CD14-positive monocyte (primary cell): ENCODE measurements around the gene NDUFS6. TPM values are rescaled to one million over a fixed set of nuclear protein-coding genes. Genes with fewer than 3 reads are reported as not detected.

Source experiments
- DNase-seq, 3 donors: peaks; one replicate each; pipeline ENCODE4 v3.0.0-alpha.2; 2011 to 2022
- H2AFZ ChIP-seq: 2 replicates; pipeline ENCODE4 v1.6.0; 2012; ENCODE audit warnings: mild to moderate bottlenecking, low read depth, low read length, inconsistent platforms; ENCODE audit not compliant: insufficient read depth, poor library complexity, severe bottlenecking
- H3K27ac ChIP-seq, 2 donors: 1 replicate in 1 of 2; 2 replicates in 1 of 2; pipeline ENCODE4 v1.5.1; 2012 to 2013; ENCODE audit warnings: low read length in 2 of 2, control low read depth in 1 of 2, inconsistent platforms in 1 of 2, low read depth in 1 of 2, mild to moderate bottlenecking in 1 of 2
- H3K27me3 ChIP-seq, 2 donors: one replicate each; pipeline versions ENCODE4 v1.6.0 to v1.6.1; 2011 to 2013; ENCODE audit warnings: low read length in 2 of 2; ENCODE audit not compliant: control insufficient read depth in 2 of 2, insufficient read depth in 2 of 2
- H3K36me3 ChIP-seq, 2 donors: replicated peaks in 1 of 2; 1 replicate in 1 of 2; 2 replicates in 1 of 2; pipeline versions ENCODE4 v1.5.1 to v1.6.1; 2012 to 2013; ENCODE audit warnings: low read length in 2 of 2, control low read depth in 1 of 2, inconsistent platforms in 1 of 2, mild to moderate bottlenecking in 1 of 2; ENCODE audit not compliant: insufficient read depth in 2 of 2, control insufficient read depth in 1 of 2
- H3K4me1 ChIP-seq, 2 donors: 1 replicate in 1 of 2; 2 replicates in 1 of 2; pipeline versions ENCODE4 v1.5.1 to v1.6.1; 2012 to 2013; ENCODE audit warnings: low read length in 2 of 2, control low read depth in 1 of 2, inconsistent platforms in 1 of 2, mild to moderate bottlenecking in 1 of 2, moderate library complexity in 1 of 2; ENCODE audit not compliant: insufficient read depth in 2 of 2, control insufficient read depth in 1 of 2
- H3K4me2 ChIP-seq: replicated peaks from 2 replicates; pipeline ENCODE3; 2012; ENCODE audit warnings: low read length, moderate library complexity, mild to moderate bottlenecking; ENCODE audit not compliant: poor library complexity, severe bottlenecking; ENCODE audit errors: extremely low read depth
- H3K4me3 ChIP-seq, 3 experiments: fragments of 200-600 bp in 1 of 3; sonication (generic) in 1 of 3; replicated peaks in 1 of 3; 1 replicate in 2 of 3; 2 replicates in 1 of 3; pipeline ENCODE4 v1.5.1; 2011 to 2013; ENCODE audit warnings: low read length in 3 of 3, mild to moderate bottlenecking in 3 of 3, control low read depth in 2 of 3, low read depth in 2 of 3, inconsistent platforms in 1 of 3, moderate library complexity in 1 of 3
- H3K79me2 ChIP-seq: 2 replicates; pipeline ENCODE4 v1.6.0; 2012; ENCODE audit warnings: mild to moderate bottlenecking, control low read depth, inconsistent platforms, low read length, moderate library complexity; ENCODE audit not compliant: insufficient read depth
- H3K9ac ChIP-seq: 2 replicates; pipeline ENCODE4 v1.6.0; 2017; ENCODE audit warnings: low read length, mild to moderate bottlenecking; ENCODE audit not compliant: insufficient read depth, poor library complexity, severe bottlenecking
- H3K9me3 ChIP-seq, 2 donors: replicated peaks in 1 of 2; 1 replicate in 1 of 2; 2 replicates in 1 of 2; pipeline versions ENCODE4 v1.5.1 to v1.6.1; 2012 to 2013; ENCODE audit warnings: low read length in 2 of 2, control low read depth in 1 of 2; ENCODE audit not compliant: control insufficient read depth in 1 of 2, insufficient read depth in 1 of 2
- H4K20me1 ChIP-seq: 2 replicates; pipeline ENCODE4 v1.6.0; 2012; ENCODE audit warnings: mild to moderate bottlenecking, low read length, control low read depth, moderate library complexity; ENCODE audit not compliant: insufficient read depth
- H3K27ac Mint-ChIP-seq, 7 donors: one replicate each; pipeline ENCODE4 v1.8.0; 2020; ENCODE audit warnings: mild to moderate bottlenecking in 7 of 7, mixed read lengths in 7 of 7, moderate library complexity in 6 of 7, inconsistent platforms in 2 of 7
- H3K27me3 Mint-ChIP-seq, 3 donors: one replicate each; pipeline ENCODE4 v1.8.0; 2021 to 2022; ENCODE audit warnings: low read depth in 3 of 3, mild to moderate bottlenecking in 3 of 3, mixed read lengths in 3 of 3, moderate library complexity in 3 of 3, inconsistent platforms in 1 of 3
- H3K36me3 Mint-ChIP-seq, 2 donors: one replicate each; pipeline ENCODE4 v1.8.0; 2020; ENCODE audit warnings: mixed read lengths in 2 of 2, inconsistent platforms in 1 of 2, mild to moderate bottlenecking in 1 of 2
- H3K4me1 Mint-ChIP-seq: one replicate; pipeline ENCODE4 v1.8.0; 2020; ENCODE audit warnings: mild to moderate bottlenecking, mixed read lengths
- H3K4me3 Mint-ChIP-seq, 2 donors: one replicate each; pipeline ENCODE4 v1.8.0; 2020; ENCODE audit warnings: mild to moderate bottlenecking in 2 of 2, mixed read lengths in 2 of 2, moderate library complexity in 1 of 2
- H3K9me3 Mint-ChIP-seq, 7 donors: one replicate each; pipeline ENCODE4 v1.8.0; 2020 to 2022; ENCODE audit warnings: mixed read lengths in 7 of 7, mild to moderate bottlenecking in 6 of 7, moderate library complexity in 6 of 7, inconsistent platforms in 2 of 7
- WGBS: methylation state at CpG from one replicate; pipeline ENCODE4 v1.1.5; 2013; ENCODE audit warnings: missing lambda C conversion rate; ENCODE audit not compliant: insufficient coverage; 5-methylcytosine and 5-hydroxymethylcytosine counted together
- intact Hi-C, 2 donors: fragments of 100-400 bp; cut with micrococcal nuclease; formaldehyde crosslinking; loops; one replicate each; pipeline versions ENCODE4 v1.15.0 to v1.15.1; 2023
- polyA plus RNA-seq, 3 donors: library from polyadenylated mRNA; depleted of rRNA in 1 of 3; unstranded in 2 of 3; stranded (reverse) in 1 of 3; fragments of 300-500 nt in 2 of 3; fragments of >200 nt in 1 of 3; fragmentation: Illumina TruSeq in 2 of 3; gene quantifications; 1 replicate in 2 of 3; 2 replicates in 1 of 3; pipeline ENCODE4 v1.2.3, GENCODE V29; 2012 to 2021
- TF ChIP-seq, protein P1 (sequence below): fragments of 200-600 bp; IDR thresholded peaks from one replicate; pipeline ENCODE4 v1.8.0; 2022; ENCODE audit warnings: antibody characterized with exemption, mild to moderate bottlenecking

The NDUFS6 gene
- polyA plus RNA-seq, 3 donors, result 20.5 to 62.3 (median 62.2) TPM

DNA sequence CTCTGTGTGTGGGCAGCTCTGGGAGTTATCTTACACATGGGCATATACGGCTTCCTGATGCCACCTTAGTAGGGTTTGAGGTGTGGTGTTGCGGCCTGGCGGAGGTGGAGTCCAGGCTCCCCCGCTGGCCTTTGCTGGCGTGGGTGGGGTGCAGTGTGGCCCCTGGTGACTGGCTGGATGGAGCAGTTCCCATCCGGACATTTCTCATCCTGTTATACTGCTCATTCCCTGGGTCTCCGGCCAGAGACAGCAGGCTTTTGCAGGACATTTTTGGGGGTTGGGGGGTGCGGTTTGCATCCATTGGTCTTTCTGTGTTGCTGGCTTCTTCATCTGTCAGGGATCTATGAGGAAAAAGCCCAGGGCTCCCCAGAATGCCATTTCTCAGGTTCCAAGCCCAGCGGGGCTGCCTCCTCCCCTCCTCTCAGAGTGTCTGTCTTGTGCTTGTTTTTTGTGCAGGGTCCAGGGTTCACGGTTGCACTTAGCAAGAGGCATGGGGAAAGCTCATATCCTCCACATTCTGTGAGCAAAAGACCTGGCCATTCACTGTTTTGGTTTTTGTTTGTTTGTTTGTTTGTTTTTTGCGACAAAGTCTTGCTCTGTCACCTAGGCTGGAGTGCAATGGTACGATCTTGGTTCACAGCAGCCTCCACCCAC is 22.3 kb downstream of the NDUFS6 start:
- H4K20me1 ChIP-seq, result no peaks in the 10 kb centered on the region
- no peak overlapping the region for H2AFZ ChIP-seq
- no peaks in the 10 kb centered on the region for H3K9me3 ChIP-seq
- H3K9ac ChIP-seq, result no peak overlapping the region
- H3K36me3 ChIP-seq, result peaks cover 44 to 48% of the 10 kb centered on the region in 2 donors
- Mint-ChIP-seq H3K4me1 (no peaks in the 10 kb centered on the region), H3K36me3 (peaks cover 56 to 72% of the 10 kb centered on the region in 2 donors), H3K27me3 (peaks cover 0 to 4% (median 2%) of the 10 kb centered on the region in 3 donors), H3K27ac (no peak overlapping the region), H3K9me3 (peaks cover 0 to 2% (median 0%) of the 10 kb centered on the region in 7 donors), H3K4me3 (no peak overlapping the region)
- WGBS, result 96% methylated on average over 8 of the region's 12 CpGs
- no peaks in the 10 kb centered on the region for H3K27me3 ChIP-seq
- DNase-seq, result no peak
- intact Hi-C loops, result no loop called here
- H3K4me1 ChIP-seq, result no peaks in the 10 kb centered on the region
- H3K4me2 ChIP-seq, result no peak overlapping the region
- no peak overlapping the region for H3K4me3 ChIP-seq
- H3K79me2 ChIP-seq, result no peaks in the 10 kb centered on the region
- TF ChIP-seq, protein P1, sequence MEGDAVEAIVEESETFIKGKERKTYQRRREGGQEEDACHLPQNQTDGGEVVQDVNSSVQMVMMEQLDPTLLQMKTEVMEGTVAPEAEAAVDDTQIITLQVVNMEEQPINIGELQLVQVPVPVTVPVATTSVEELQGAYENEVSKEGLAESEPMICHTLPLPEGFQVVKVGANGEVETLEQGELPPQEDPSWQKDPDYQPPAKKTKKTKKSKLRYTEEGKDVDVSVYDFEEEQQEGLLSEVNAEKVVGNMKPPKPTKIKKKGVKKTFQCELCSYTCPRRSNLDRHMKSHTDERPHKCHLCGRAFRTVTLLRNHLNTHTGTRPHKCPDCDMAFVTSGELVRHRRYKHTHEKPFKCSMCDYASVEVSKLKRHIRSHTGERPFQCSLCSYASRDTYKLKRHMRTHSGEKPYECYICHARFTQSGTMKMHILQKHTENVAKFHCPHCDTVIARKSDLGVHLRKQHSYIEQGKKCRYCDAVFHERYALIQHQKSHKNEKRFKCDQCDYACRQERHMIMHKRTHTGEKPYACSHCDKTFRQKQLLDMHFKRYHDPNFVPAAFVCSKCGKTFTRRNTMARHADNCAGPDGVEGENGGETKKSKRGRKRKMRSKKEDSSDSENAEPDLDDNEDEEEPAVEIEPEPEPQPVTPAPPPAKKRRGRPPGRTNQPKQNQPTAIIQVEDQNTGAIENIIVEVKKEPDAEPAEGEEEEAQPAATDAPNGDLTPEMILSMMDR, result no peak
- H3K27ac ChIP-seq, result no peak overlapping the region

DNA sequence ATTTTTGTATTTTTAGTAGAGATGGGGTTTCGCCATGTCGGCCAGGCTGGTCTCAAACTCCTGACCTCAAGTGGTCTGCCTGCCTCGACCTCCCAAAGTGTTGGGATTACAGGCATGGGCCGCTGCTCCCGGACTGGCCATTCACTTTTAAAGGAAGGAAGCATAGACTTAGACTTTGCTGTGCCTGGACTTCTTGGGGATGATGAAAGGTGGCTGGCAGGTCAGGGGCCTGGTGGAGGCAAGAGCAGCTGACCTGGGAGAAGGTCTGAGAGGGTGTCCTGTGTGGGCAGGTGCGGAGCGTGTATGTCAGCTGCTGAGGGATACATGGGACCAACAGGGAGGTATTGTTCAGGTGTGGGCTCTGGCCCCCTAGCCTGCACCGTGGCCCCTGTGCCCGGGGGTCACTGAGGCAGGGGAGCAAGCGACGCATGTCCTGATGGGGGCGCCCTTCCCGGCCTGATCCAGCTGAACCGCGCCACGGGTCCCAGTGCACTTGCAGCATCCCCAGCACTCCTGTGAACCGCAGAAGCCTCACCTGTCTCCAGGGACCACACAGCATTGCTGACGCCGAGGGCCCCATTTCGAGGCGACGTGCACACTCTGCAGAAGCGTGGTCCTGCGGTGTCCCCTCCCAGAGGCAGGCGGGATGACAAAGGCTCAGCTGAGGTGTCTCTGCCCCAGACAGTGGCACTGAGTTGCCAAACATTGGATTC is 23.1 kb downstream of the NDUFS6 start:
- no peaks in the 10 kb centered on the region for H3K4me1 Mint-ChIP-seq
- Histone ChIP-seq H3K4me2 (no peak overlapping the region), H3K27me3 (no peaks in the 10 kb centered on the region), H3K27ac (no peak overlapping the region), H2AFZ (no peak overlapping the region), H4K20me1 (no peaks in the 10 kb centered on the region), H3K9ac (no peak overlapping the region), H3K79me2 (no peaks in the 10 kb centered on the region), H3K4me3 (no peak overlapping the region), H3K4me1 (no peaks in the 10 kb centered on the region), H3K9me3 (no peaks in the 10 kb centered on the region), H3K36me3 (peaks cover 40% of the 10 kb centered on the region in 2 donors)
- no peak overlapping the region for H3K27ac Mint-ChIP-seq
- no peak for DNase-seq
- H3K4me3 Mint-ChIP-seq, result no peak overlapping the region
- H3K27me3 Mint-ChIP-seq, result peaks cover 0 to 4% (median 3%) of the 10 kb centered on the region in 3 donors
- intact Hi-C loops, result no loop called here
- peaks cover 0 to 2% (median 0%) of the 10 kb centered on the region in 7 donors for H3K9me3 Mint-ChIP-seq
- TF ChIP-seq, protein P1, result no peak
- peaks cover 49 to 64% of the 10 kb centered on the region in 2 donors for H3K36me3 Mint-ChIP-seq
- 100% methylated on average over 16 of the region's 25 CpGs for WGBS
